ENCODE measurements around the gene LY86. TPM values are rescaled to one million over a fixed set of nuclear protein-coding genes. Genes with fewer than 3 reads are reported as not detected.
A peak's percentile ranks its signal among the peaks of the same experiment; 100 is the strongest.

LY86 gene
- total and polyA plus RNA-seq, 2 of the 13 experiments (the other 11 are each of a cell fraction or from before 2014, with no cell fraction given): not detected

GRCh38 chr6:6661684-6662083, 73.2 kb downstream of the LY86 start:
- H3K27ac ChIP-seq (ENCODE audit: extremely low read length, insufficient read depth, low read length): no peak overlapping the region
- no peaks in the 10 kb centered on the region for H4K20me1 ChIP-seq (ENCODE audit: insufficient read depth, low read length)
- WGBS (ENCODE audit: low lambda C conversion rate): 4% methylated on average over 3 of the region's 3 CpGs
- TF ChIP-seq ZNF724P (CRISPR knock-in tag; IDR thresholded peaks at IDR 0.05; ENCODE audit: borderline replicate concordance) (no peak), RBAK (CRISPR knock-in tag; IDR thresholded peaks at IDR 0.05) (no peak), CEBPB (IDR thresholded peaks at IDR 0.05; ENCODE audit: borderline replicate concordance, low read depth, low read length) (peak; percentile 81; the same call in 1 of the 2 replicates), ZC3H4 (CRISPR knock-in tag; IDR thresholded peaks at IDR 0.05; ENCODE audit: borderline replicate concordance) (no peak), FOXA3 (CRISPR knock-in tag; IDR thresholded peaks at IDR 0.05) (0 out of 2 replicates have a peak, but pooled peaks have one; percentile 14), SOX13 (IDR thresholded peaks at IDR 0.05) (no peak), SOX13 (CRISPR knock-in tag; conservative IDR thresholded peaks at IDR 0.05 in 1 of 2, IDR thresholded peaks at IDR 0.05 in 1 of 2) (peak in 1 of 2 experiments; percentile 67; a peak in 2 of 4 replicates), REST (IDR thresholded peaks at IDR 0.05; ENCODE audit: borderline replicate concordance in 1 of 2, low read depth in 1 of 2, low read length in 2 of 2) (no peak), SOX6 (IDR thresholded peaks at IDR 0.05) (no peak), SOX6 (CRISPR knock-in tag; IDR thresholded peaks at IDR 0.05) (peak; percentile 59), ZBTB20 (CRISPR knock-in tag; IDR thresholded peaks at IDR 0.05; ENCODE audit: borderline replicate concordance, low read depth) (no peak), SOX5 (CRISPR knock-in tag; IDR thresholded peaks at IDR 0.05; ENCODE audit: borderline replicate concordance) (peak; percentile 47; the same call in 1 of the 2 replicates), ZNF354B (CRISPR knock-in tag; IDR thresholded peaks at IDR 0.05) (no peak), CEBPG (CRISPR knock-in tag; IDR thresholded peaks at IDR 0.05) (peak; percentile 28; the same call in 1 of the 2 replicates)
- H3K9ac ChIP-seq (ENCODE audit: insufficient read depth, low read depth, low read length): no peak overlapping the region
- no peaks in the 10 kb centered on the region for H3K9me3 ChIP-seq (ENCODE audit: low read length)
- ATAC-seq (peak; percentile 51; the same call in 2 of the 3 replicates), FAIRE-seq (no peak), DNase-seq (ENCODE audit: low spot score) (peak; percentile 56)
- H3K79me2 ChIP-seq (ENCODE audit: insufficient read depth, low read length): no peaks in the 10 kb centered on the region
- intact Hi-C loops (cut with micrococcal nuclease; ENCODE audit: unreplicated experiment) (no loop called here), in situ Hi-C loops (cut with HindIII; ENCODE audit: extremely low pct_ligation_motif_present, low pct_unique_long_range_greater_than_20kb) (no loop called here)
- no peak overlapping the region for H3K4me3 ChIP-seq (replicated peaks in 1 of 3; ENCODE audit: insufficient read depth in 1 of 3, low read depth in 2 of 3, low read length in 3 of 3)
- CTCF ChIA-PET (ENCODE audit: low intra/inter-chr PET ratio, low total read pairs): no interaction called here
- BruUV-seq (replicated peaks): no TSS peak
- H3K4me1 ChIP-seq (ENCODE audit: insufficient read depth, low read length): no peaks in the 10 kb centered on the region
- no peaks in the 10 kb centered on the region for H3K36me3 ChIP-seq (replicated peaks in 1 of 2; ENCODE audit: control insufficient read depth in 1 of 2, insufficient read depth in 2 of 2, low read length in 2 of 2)
- H3K4me2 ChIP-seq (ENCODE audit: low read depth, low read length): no peak overlapping the region
- H2AFZ ChIP-seq (ENCODE audit: low read length): no peak overlapping the region
- peaks cover 0 to 21% of the 10 kb centered on the region in 2 experiments; a peak in 3 of 5 replicates for H3K27me3 ChIP-seq (ENCODE audit: control insufficient read depth in 1 of 2, insufficient read depth in 2 of 2, low read length in 2 of 2)
- POLR2A ChIA-PET: no interaction called here
